ENCODE results near the gene HBG1.
"Not testable (repeated sequence)": the region's sequence is repeated elsewhere in the genome, so short reads cannot be mapped to it uniquely, and the experiment has no call there.

HBG1 gene

DNA sequence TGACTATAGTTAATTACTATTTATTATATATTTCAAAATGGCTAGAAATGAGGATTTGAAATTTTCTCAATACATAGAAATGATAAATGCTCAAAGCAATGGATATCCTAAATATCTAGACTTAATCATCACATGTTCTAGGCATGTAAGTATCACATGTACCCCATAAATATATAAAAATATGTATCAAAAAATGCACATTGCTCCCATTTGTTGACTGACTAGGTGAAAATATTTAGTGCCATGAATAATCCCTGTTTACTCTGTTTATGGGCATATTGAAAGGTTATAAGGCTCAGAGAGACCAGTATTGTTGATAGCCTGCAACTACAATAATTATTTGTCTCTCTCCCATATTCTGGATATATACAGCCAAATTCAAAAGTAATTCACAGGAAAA is 17.0 kb upstream of the HBG1 start:
- TF ChIP-seq POLR2A (IDR thresholded peaks at IDR 0.05; ENCODE audit: low read length) (no peak), GATA1 (IDR thresholded peaks at IDR 0.05; ENCODE audit: low read depth, low read length) (no peak)
- DNase-seq: no peak

DNA sequence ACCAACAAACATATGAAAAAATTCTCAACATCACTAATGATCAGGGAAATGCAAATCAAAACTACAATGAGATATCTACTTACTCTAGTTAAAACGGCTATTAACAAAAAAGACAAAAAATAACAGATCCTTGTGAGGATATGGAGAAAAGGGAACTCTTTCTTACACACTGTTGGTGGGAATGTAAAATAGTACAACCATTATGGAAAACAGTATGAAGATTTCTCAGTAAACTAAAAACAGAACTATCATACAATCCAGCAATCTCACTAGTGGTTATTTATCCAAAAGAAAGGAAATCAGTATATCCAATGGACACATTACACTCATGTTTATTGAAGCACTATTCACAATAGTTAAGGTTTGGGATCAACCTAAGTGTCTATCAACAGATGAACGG is 16.2 kb upstream of the HBG1 start:
- no peak for DNase-seq
- no peak for TF ChIP-seq GATA1 (IDR thresholded peaks at IDR 0.05; ENCODE audit: low read depth, low read length)
- no peak for TF ChIP-seq POLR2A (IDR thresholded peaks at IDR 0.05; ENCODE audit: low read length)

DNA sequence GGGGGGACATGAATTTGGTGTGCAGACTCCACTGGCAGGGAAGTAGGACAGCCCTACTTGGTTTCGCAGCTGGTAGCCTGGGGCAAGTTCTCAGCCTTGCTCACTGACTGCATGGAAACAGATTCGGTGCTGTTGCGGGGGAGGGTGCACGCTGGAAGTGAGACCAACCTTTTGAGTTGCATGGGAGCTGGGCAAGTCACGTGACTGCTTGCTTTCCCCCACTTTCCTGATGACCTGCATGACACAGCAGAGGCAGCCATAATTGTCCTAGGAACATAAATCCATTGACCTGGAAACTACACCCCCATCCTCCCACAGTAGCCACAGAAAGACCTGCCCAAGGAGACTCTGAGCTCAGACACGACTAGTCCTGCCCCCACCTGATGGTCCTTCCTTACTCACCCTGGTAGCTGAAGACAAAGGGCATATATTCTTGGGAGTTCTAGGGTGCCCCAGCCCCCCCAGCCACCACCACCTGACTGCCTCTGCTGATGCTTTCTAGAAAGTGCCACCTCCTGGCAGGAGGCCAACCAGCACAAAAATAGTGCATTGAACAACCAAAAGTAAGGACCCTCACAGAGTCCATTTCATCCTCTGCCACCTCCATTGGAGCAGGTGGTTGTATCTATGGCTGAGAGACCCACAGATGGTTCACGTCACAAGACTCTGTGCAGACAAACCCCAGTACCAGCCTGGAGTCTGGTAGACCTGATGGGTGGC is 9.0 kb upstream of the HBG1 start:
- no peak for TF ChIP-seq GATA1 (IDR thresholded peaks at IDR 0.05; ENCODE audit: low read depth, low read length)
- TF ChIP-seq POLR2A (IDR thresholded peaks at IDR 0.05; ENCODE audit: low read length): no peak
- DNase-seq: no peak

DNA sequence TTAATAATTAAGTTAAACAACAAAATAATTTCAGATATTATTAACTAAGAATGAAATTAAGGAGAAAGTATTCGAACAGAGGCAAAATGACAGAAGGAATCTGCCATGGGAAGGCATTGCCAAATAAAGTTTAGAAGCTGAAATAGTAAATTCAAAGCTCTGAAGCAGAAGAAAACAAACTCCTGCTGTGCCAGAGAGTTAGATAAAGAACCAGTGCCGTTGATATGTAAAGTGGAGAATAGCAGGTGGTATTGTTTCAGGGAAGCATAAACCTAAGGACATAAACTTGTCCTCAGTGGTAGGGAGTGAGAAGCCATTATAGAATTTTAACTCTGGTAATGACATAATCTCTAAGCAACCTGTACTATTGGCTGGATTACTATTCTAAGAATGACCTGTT is 7.6 kb upstream of the HBG1 start:
- no peak for TF ChIP-seq POLR2A (IDR thresholded peaks at IDR 0.05; ENCODE audit: low read length)
- TF ChIP-seq GATA1 (IDR thresholded peaks at IDR 0.05; ENCODE audit: low read depth, low read length): no peak
- no peak for DNase-seq

DNA sequence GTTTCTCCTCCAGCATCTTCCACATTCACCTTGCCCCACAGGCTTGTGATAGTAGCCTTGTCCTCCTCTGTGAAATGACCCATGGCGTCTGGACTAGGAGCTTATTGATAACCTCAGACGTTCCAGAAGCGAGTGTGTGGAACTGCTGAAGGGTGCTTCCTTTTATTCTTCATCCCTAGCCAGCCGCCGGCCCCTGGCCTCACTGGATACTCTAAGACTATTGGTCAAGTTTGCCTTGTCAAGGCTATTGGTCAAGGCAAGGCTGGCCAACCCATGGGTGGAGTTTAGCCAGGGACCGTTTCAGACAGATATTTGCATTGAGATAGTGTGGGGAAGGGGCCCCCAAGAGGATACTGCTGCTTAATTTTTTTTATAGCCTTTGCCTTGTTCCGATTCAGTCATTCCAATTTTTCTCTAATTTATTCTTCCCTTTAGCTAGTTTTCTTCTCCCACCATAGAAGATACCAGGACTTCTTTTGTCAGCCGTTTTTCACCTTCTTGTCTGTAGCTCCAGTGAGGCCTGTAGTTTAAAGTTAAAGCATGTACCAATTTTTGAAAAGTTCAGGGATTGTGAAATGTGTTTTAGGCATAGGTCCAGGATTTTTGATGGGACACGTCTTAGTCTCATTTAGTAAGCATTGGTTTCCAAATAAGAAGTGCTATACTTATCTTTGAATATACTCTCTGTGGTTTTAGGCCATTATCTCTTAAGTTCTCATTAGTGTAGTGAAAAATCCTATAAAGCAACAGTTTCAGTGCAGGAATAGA is 5.2 kb upstream of the HBG1 start, which contains the start of gene HBG2:
TSS of gene HBG2 (minus strand) at position 136 of the 768 bp plus-strand sequence. CDS start at position 83, 53 bp downstream.
- DNase-seq: peak in 1 of 2 experiments; percentile 84
- TF ChIP-seq POLR2A (IDR thresholded peaks at IDR 0.05; ENCODE audit: low read length): peak; percentile 66

DNA sequence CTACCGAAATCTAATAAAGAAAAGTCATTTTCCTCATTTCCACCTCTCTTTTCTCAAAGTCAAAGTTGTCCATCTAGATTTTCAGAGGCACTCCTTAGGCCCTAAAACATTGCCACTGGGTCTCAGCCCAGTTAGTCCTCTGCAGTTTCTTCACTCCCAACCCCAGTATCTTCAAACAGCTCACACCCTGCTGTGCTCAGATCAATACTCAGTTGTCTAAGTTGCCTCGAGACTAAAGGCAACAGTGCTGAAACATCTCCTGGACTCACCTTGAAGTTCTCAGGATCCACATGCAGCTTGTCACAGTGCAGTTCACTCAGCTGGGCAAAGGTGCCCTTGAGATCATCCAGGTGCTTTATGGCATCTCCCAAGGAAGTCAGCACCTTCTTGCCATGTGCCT is 4.4 kb upstream of the HBG1 start:
- peak in 1 of 2 experiments; percentile 67 for DNase-seq
- peak; percentile 61 for TF ChIP-seq POLR2A (IDR thresholded peaks at IDR 0.05; ENCODE audit: low read length)

DNA sequence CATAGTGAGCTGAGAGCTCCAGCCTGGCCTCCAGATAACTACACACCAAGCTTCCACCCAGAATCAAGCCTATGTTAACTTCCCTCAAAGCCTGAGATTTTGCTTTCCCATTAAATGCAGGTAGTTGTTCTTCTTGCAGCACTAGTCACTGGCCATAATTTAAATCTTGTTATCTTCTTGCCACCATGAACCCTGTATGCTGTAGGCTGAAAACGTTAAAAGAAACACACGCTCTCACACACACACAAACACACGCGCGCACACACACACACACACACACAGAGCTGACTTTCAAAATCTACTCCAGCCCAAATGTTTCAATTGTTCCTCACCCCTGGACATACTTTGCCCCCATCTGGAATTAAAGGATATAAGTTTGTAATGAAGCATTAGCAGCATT is 3.8 kb upstream of the HBG1 start:
- peak in 1 of 2 experiments; percentile 66 for DNase-seq

DNA sequence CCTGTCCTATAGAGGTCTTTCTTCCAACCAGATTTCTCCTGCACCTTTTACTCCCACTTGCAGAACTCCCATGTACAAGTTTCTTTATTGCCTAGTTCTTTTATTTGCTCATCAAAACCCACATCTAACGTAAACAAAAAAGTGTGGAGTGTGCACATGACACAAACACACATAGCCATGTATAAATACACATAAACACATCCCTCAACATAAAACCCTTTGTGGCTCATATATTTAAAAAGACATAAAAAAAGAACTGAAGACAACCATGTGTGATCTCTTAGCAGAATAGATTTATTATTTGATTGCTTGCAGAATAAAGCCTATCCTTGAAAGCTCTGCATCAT is 3.2 kb upstream of the HBG1 start:
- DNase-seq: no peak
- no peak for TF ChIP-seq GATA1 (IDR thresholded peaks at IDR 0.05; ENCODE audit: low read depth, low read length)
- TF ChIP-seq POLR2A (IDR thresholded peaks at IDR 0.05; ENCODE audit: low read length): no peak

DNA sequence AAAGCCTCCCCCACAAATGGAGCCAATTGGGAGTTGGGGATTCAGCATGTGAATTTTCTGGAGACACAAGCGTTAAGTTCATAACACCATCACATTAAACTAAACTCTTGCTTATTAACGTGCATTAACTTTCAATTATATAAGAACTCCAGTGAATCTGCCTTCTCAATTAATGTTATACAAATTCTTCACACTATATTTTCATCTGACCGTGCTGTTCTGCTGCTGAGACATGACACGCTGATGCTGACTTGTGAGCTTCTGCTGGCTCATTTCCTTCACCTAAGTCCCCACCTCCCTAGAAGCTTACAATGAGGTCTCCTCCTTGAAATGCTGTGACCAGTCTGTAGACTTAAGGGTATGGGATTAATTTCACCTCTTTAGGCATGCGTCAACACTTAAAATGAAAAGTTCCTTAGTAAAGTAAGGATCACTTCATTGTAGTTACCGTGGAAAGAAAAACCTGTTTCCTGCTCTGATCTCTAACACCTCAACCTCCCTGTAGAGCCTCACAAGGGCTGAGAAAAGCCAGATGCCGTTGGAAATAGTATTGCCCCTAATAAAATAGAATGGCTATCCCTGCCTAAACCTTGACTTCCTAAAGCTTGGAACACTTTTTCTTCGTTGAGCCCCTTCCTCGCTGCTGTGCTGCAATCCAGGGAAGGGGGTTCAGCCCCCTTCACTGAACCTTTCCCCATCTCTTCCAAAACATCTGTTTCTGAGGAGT is 2.7 kb upstream of the HBG1 start:
- TF ChIP-seq GATA1 (IDR thresholded peaks at IDR 0.05; ENCODE audit: low read depth, low read length) (no peak), POLR2A (IDR thresholded peaks at IDR 0.05; ENCODE audit: low read length) (peak; percentile 78)
- peak; percentile 88 to 93 for DNase-seq

DNA sequence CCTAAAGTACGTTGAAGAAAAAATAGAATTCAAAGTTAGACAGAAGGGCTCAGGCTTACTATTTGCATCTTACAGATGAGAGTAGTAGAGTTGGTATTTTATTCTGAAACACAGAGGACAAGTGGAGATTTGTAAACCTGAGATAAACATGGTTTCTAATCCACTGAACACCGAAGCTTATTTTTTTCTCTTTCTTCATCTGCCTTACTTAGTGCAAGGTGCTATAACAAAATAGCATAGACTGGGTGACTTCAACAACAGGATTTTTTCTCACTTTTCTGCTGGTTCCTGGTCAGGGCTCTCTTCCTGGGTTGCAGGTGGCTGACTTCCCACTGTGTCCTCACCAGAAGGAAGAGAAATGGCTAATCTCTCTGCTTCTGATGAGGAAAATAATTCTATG is 2.1 kb upstream of the HBG1 start:
- TF ChIP-seq POLR2A (IDR thresholded peaks at IDR 0.05; ENCODE audit: low read length) (no peak), GATA1 (IDR thresholded peaks at IDR 0.05; ENCODE audit: low read depth, low read length) (no peak)
- no peak for DNase-seq

DNA sequence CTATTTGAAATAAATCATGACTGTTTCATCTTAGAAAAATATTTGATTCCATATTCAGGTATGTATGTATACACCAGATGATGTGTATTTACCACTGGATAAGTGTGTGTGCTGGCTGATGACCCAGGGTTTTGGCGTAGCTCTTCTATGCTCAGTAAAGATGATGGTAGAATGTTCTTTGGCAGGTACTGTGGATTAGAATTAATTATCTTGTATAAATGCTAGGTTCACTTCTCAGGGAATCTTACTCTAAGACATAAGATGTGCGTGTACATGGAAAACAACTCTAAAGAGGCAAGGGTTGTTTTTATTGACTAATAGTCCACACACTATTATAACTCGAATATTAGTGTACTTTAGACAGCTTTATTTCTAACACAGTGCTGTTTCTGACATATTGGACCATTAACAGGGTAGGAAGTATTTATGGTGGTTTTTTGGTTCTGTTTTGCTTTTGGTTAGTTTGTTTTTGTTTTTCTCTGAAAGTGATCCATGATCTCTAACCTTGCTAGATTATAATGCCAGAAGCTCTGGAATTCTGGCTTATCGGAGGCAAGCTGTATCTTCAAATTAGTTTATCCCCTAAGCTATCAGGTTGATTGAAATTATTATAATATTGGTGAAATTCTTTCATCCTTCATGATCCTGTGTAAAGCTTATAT is 1.0 kb upstream of the HBG1 start:
- peak in 1 of 2 experiments; percentile 63 for DNase-seq
- TF ChIP-seq POLR2A (IDR thresholded peaks at IDR 0.05; ENCODE audit: low read length) (peak; percentile 35), GATA1 (IDR thresholded peaks at IDR 0.05; ENCODE audit: low read depth, low read length) (no peak)

DNA sequence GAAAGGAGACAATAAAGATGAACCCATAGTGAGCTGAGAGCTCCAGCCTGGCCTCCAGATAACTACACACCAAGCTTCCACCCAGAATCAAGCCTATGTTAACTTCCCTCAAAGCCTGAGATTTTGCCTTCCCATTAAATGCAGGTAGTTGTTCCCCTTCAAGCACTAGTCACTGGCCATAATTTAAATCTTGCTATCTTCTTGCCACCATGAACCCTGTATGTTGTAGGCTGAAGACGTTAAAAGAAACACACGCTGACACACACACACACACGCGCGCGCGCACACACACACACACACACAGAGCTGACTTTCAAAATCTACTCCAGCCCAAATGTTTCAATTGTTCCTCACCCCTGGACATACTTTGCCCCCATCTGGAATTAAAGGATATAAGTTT is 1.2 kb downstream of the HBG1 start:
- DNase-seq: not testable (repeated sequence)

DNA sequence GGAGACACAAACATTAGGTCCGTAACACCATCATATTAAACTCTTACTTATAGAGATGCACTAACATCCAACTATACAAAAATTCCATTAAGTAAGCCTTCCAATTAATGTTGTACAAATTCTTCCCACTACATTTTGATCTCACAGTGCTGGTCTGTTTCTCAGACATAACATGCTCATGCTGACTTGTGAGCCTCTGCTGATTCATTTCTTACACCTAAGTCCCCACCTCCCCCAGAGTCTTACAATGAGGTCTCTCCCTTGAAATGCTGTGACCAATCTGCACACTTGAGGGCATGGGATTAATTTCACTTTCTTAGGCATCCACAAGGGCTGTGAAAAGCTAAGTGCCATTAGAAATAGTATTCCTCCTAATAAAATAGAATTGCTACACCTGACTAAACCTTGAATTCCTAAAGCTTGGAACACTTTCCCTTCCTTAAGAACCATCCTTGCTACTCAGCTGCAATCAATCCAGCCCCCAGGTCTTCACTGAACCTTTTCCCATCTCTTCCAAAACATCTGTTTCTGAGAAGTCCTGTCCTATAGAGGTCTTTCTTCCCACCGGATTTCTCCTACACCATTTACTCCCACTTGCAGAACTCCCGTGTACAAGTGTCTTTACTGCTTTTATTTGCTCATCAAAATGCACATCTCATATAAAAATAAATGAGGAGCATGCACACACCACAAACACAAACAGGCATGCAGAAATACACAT is 2.0 kb downstream of the HBG1 start:
- DNase-seq: peak; percentile 84 to 90
- no peak for TF ChIP-seq GATA1 (IDR thresholded peaks at IDR 0.05; ENCODE audit: low read depth, low read length)
- TF ChIP-seq POLR2A (IDR thresholded peaks at IDR 0.05; ENCODE audit: low read length): peak; percentile 86
